Posterior cingulate gyrus (tissue), 11 donors: Measurements from ENCODE around the gene ADAM30.

Experiments
- DNase-seq, 10 donors: peaks; one replicate each; pipeline versions ENCODE4 v3.0.0 to v3.0.0-alpha.2; 2020 to 2021; ENCODE audit warnings: mixed read lengths in 3 of 10
- intact Hi-C: fragments of 100-400 bp; cut with DNase I; formaldehyde crosslinking; loops from one replicate; pipeline ENCODE4 v1.15.1; 2023

ADAM30 gene

GRCh38 chr1:119909890-119910596, 13.7 kb upstream of the ADAM30 start:
- DNase-seq: no peak
- intact Hi-C loops: no loop called here

GRCh38 chr1:119908661-119909060, 12.3 kb upstream of the ADAM30 start:
- intact Hi-C loops: no loop called here
- DNase-seq: no peak

- DNase-seq: no peak
- intact Hi-C loops: no loop called here
Measured at GRCh38 chr1:119906927-119907652, 10.8 kb upstream of the ADAM30 start.

- no peak for DNase-seq
- intact Hi-C loops: no loop called here
Measured at GRCh38 chr1:119903443-119903835, 7.1 kb upstream of the ADAM30 start.

- intact Hi-C loops: no loop called here
- DNase-seq: peak in 2 of 10 donors; percentile 80 to 82
Measured at GRCh38 chr1:119902775-119903442, 6.6 kb upstream of the ADAM30 start.

- no peak for DNase-seq
- intact Hi-C loops: no loop called here
Measured at GRCh38 chr1:119898981-119899720, 2.8 kb upstream of the ADAM30 start.

GRCh38 chr1:119898530-119898929, 2.2 kb upstream of the ADAM30 start:
- no peak for DNase-seq
- intact Hi-C loops: no loop called here

- DNase-seq: no peak
- intact Hi-C loops: no loop called here
Measured at GRCh38 chr1:119895102-119895501, 1.2 kb downstream of the ADAM30 start.

- no peak for DNase-seq
- intact Hi-C loops: no loop called here
Measured at GRCh38 chr1:119893827-119894700, 2.3 kb downstream of the ADAM30 start.

- intact Hi-C loops: no loop called here
- DNase-seq: no peak
Measured at GRCh38 chr1:119893238-119893791, 3.0 kb downstream of the ADAM30 start.

GRCh38 chr1:119891386-119891785, 4.9 kb downstream of the ADAM30 start:
- intact Hi-C loops: no loop called here

GRCh38 chr1:119888476-119888875, 7.8 kb downstream of the ADAM30 start:
- intact Hi-C loops: no loop called here
- DNase-seq: no peak

More at GRCh38 chr1:119891386-119891785, 4.9 kb downstream of the ADAM30 start:
- no peak for DNase-seq

- intact Hi-C loops: no loop called here
- no peak for DNase-seq
Measured at GRCh38 chr1:119887427-119887826, 8.9 kb downstream of the ADAM30 start.

- intact Hi-C loops: no loop called here
- DNase-seq: peak in 2 of 10 donors; percentile 34 to 42
Measured at GRCh38 chr1:119885903-119886783, 10.2 kb downstream of the ADAM30 start.

GRCh38 chr1:119884711-119885110, 11.6 kb downstream of the ADAM30 start:
- no peak for DNase-seq
- intact Hi-C loops: no loop called here

GRCh38 chr1:119883826-119884225, 12.5 kb downstream of the ADAM30 start:
- intact Hi-C loops: no loop called here

GRCh38 chr1:119882132-119883049, 13.9 kb downstream of the ADAM30 start:
- intact Hi-C loops: no loop called here
- DNase-seq: no peak

More at GRCh38 chr1:119883826-119884225, 12.5 kb downstream of the ADAM30 start:
- DNase-seq: no peak
